Psoas muscle (tissue), 8 donors: ENCODE results near the gene FKBP3. TPM values are rescaled to one million over a fixed set of nuclear protein-coding genes. Genes with fewer than 3 reads are reported as not detected.

Source experiments
- ATAC-seq, 4 donors: fragments of 200-7000 bp; cut with Tn5 transposase; one replicate each; pipeline ENCODE4 v1.9.1; 2020; ENCODE audit warnings: moderate library complexity in 3 of 4, mild to moderate bottlenecking in 2 of 4
- DNase-seq, 2 donors: peaks; one replicate each; pipeline ENCODE4 v3.0.0-alpha.2; 2020
- H3K27ac ChIP-seq: fragments of 200-600 bp; one replicate; pipeline ENCODE4 v1.8.0; 2022
- H3K27me3 ChIP-seq, 3 donors: fragments of 200-600 bp in 1 of 3; one replicate each; pipeline versions ENCODE4 v1.6.1 to v1.8.0; 2013 to 2022; ENCODE audit warnings: low read length in 2 of 3, mild to moderate bottlenecking in 2 of 3, moderate library complexity in 1 of 3; ENCODE audit not compliant: insufficient read depth in 3 of 3
- H3K36me3 ChIP-seq, 2 donors: fragments of 200-600 bp in 1 of 2; one replicate each; pipeline versions ENCODE4 v1.6.1 to v1.8.0; 2013 to 2022; ENCODE audit warnings: low read depth in 1 of 2, mild to moderate bottlenecking in 1 of 2, moderate library complexity in 1 of 2; ENCODE audit not compliant: insufficient read depth in 1 of 2
- H3K4me1 ChIP-seq: fragments of 200-600 bp; one replicate; pipeline ENCODE4 v1.8.0; 2022
- H3K4me3 ChIP-seq: fragments of 200-600 bp; one replicate; pipeline ENCODE4 v1.8.0; 2022; ENCODE audit warnings: mild to moderate bottlenecking
- H3K9me3 ChIP-seq: fragments of 200-600 bp; one replicate; pipeline ENCODE4 v1.8.0; 2022
- CTCF ChIP-seq: fragments of 200-600 bp; IDR thresholded peaks from one replicate; pipeline ENCODE4 v1.8.0; 2022; ENCODE audit warnings: antibody characterized with exemption
- WGBS, 3 donors: extraction: QIAGEN DNeasy Blood & Tissue Kit; methylation state at CpG; one replicate each; pipeline versions ENCODE4 v1.1.6 to v1.1.7; 2013; 5-methylcytosine and 5-hydroxymethylcytosine counted together
- intact Hi-C, 2 donors: fragments of 100-400 bp; cut with DNase I; formaldehyde crosslinking; loops; one replicate each; pipeline versions ENCODE4 v1.11.0 to v1.14.2; 2022
- polyA plus RNA-seq, 3 donors: library from polyadenylated mRNA; stranded (reverse); fragments of 200-250 nt; gene quantifications; one replicate each; pipeline ENCODE4 v1.2.3, GENCODE V29; 2013
- total RNA-seq, 4 donors: library from RNA; stranded (reverse); fragmentation: NEBNext Ultra II Directional in 2 of 4; extraction: Animal tissue kit (Norgen Biotek cat#: 25700) in 2 of 4; gene quantifications; one replicate each; pipeline versions ENCODE4 v1.2.1 to v1.2.4, GENCODE V29; 2021 to 2023
- donor health status: healthy with polysubstance abuse.
- donor health status: DM: no; HTN: no; CAD: no; lungs with moderate emphysema.
- donor health status: Bipolar disorder and iron deficiency.
- donor health status: healthy.
- donor health status: DM: yes; HTN: yes; CAD: no.
- donor health status: DM: no; HTN: no; CAD: no.
- donor health status: DM: no; HTN: no; CAD: no.
- donor health status: DM: yes; HTN: yes; CAD: no.

The FKBP3 gene
- total and polyA plus RNA-seq, 7 donors, result 132 to 346 (median 197) TPM

DNA sequence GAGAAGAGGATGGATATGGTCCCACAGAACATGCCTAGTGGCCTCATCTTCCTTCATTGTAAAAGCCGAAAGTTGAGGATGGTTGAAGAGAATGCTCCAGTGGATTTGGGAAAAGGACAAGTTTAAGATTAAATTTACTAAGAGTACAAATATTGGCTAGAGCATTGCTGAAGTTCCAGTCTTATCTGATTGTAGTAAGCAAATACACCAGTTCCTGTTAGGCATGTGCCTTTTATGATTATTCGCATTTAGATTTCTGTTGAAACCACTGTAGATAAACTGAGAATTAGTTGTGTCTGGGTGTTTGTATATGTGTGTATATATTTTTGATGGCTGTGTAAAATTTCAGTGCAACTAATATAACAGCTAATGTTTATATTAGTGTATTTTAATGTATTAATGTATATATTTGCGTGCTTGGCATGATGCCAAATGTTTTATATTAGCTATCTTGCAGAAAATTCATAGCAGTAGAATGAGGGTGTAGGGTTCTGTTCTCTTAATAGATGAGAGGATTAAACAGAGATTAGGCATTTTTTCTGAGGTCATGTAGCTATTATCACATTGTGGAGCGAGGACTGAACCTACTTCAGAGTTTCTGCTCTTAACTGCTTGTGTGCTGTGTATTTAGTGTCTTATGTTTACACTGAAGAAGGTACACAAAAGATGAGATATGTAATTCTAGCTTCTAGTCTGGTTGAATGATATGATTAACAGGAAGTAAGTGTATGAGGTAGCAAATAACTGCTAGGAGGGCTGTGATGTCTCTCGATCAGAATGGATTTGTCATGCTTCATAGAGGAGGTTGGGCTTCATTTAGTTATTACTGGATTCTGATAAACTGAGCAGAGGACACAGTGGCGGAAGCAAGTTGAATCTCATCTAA, 21.1 kb downstream of the FKBP3 start:
- Histone ChIP-seq H3K4me1 (peaks cover 3% of the 10 kb centered on the region), H3K27ac (no peak overlapping the region), H3K36me3 (peaks cover 6 to 100% of the 10 kb centered on the region in 2 donors), H3K4me3 (no peak overlapping the region), H3K27me3 (no peaks in the 10 kb centered on the region), H3K9me3 (no peaks in the 10 kb centered on the region)
- no peak for TF ChIP-seq CTCF
- DNase-seq, result no peak
- WGBS, 3 donors, result 86 to 92% (median 91%) methylated on average over 6 of the region's 6 CpGs
- intact Hi-C loops, result no loop called here
- ATAC-seq, result no peak

DNA sequence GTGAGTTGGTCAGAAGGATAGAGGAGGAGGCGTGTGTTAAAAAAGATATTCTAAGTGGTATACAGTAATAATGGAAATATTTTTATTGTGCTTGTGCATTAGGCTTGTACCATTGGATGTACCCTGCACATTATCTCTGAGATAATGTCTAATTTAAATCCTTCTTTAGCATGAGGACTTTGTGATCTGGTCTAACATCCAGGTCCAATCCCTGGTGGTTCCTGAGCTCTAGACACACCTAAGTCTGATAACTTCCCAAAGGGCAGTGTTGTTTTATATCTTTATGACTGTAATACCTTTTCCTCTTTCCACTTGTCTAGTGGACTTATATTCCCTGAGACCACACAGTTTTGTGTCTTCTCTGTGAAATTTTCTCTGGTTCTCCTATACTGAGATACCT, 29.7 kb downstream of the FKBP3 start:
- DNase-seq (no peak), ATAC-seq (no peak)
- peaks cover 10% of the 10 kb centered on the region for H3K4me1 ChIP-seq
- intact Hi-C loops, result no loop called here
- H3K27ac ChIP-seq, result no peak overlapping the region
- no peaks in the 10 kb centered on the region for H3K27me3 ChIP-seq
- TF ChIP-seq CTCF, result no peak
- no peaks in the 10 kb centered on the region for H3K9me3 ChIP-seq
- no peak overlapping the region for H3K4me3 ChIP-seq
- peaks cover 2 to 88% of the 10 kb centered on the region in 2 donors for H3K36me3 ChIP-seq
- WGBS, 3 donors, result 47 to 95% (median 90%) methylated on average over 1 of the region's 1 CpG

DNA sequence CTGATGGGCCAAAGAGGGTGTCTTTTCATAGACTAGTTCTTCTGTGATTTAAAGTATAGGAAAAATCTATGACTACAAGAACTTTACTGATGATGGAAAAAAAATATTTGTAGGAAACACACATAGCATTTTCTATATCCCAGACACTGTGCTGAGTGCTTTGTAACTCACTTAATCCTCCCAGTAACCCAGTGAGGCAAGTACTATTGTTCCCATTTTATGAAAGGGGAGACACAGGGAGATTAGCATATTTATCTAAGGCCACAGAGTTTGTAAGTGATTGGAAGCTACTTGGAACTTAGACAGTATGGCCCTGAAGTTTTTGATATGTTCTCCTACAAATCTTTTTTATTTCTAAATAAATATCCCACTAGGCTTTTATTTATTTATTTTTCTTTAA, 30.5 kb downstream of the FKBP3 start:
- intact Hi-C loops, result no loop called here

GRCh38 chr14:45096218-45096617, 38.1 kb downstream of the FKBP3 start:
- Histone ChIP-seq H3K27me3 (no peaks in the 10 kb centered on the region), H3K9me3 (no peaks in the 10 kb centered on the region), H3K27ac (no peak overlapping the region), H3K4me3 (no peak overlapping the region), H3K36me3 (peaks cover 0 to 60% of the 10 kb centered on the region in 2 donors), H3K4me1 (peaks cover 12% of the 10 kb centered on the region)
- no peak for ATAC-seq
- no peak for DNase-seq
- intact Hi-C loops, result no loop called here
- WGBS, 3 donors, result 94 to 96% (median 96%) methylated on average over 4 of the region's 4 CpGs
- no peak for TF ChIP-seq CTCF

More for the DNA sequence above, 30.5 kb downstream of the FKBP3 start:
- peaks cover 2 to 88% of the 10 kb centered on the region in 2 donors for H3K36me3 ChIP-seq
- H3K27me3 ChIP-seq, result no peaks in the 10 kb centered on the region
- ATAC-seq, result no peak
- H3K9me3 ChIP-seq, result no peaks in the 10 kb centered on the region
- H3K4me1 ChIP-seq, result peaks cover 10% of the 10 kb centered on the region
- TF ChIP-seq CTCF, result no peak
- DNase-seq, result no peak
- H3K4me3 ChIP-seq, result no peak overlapping the region
- H3K27ac ChIP-seq, result no peak overlapping the region
